Activated gamma-delta T cell treated with anti-CD3 and anti-CD28 coated beads, Interleukin-2, amount 50 U/mL, for 16 hours (primary cell): Measurements from ENCODE around the gene SOBP.
"Not testable (repeated sequence)": the region's sequence is repeated elsewhere in the genome, so short reads cannot be mapped to it uniquely, and the experiment has no call there.

Source experiments
- DNase-seq: peaks from one replicate; pipeline ENCODE4 v3.0.0-alpha.2; 2020; ENCODE audit warnings: low read depth

The SOBP gene

DNA sequence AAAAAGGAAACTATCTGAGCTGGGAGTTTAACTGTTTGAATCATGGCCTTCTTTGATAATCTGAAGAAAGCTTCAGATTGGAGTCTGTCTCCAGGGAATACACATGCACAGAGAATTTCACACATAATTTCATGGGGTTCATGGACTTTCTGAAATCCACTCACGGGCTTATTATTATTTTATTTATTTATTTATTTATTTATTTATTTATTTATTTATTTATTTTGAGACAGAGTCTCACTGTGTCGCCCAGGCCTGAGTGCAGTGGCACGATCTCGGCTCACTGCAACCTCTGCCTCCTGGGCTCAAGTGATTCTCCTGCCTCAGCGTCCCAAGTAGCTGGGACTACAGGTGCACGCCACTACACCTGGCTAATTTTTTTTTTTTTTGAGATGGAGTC, 63.2 kb downstream of the SOBP start:
- DNase-seq: not testable (repeated sequence)

DNA sequence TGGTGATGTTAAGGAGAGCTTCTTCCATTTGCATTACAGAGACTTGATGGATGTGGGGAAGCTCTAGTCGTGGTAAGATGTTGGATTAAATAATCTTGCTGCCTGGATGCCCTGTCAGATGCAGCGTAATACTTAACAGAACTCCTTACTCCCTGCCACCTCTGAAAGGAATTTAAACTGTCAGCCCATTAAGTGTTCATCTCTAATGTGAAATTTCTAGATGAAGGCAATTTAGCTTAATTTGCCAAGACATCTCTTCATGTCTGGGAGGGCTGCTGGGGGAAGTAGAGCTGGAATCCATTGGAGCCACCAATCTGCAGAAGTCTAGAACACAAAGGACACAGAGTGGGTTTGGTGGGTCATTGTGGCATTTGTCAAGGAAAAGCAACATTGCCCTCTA, 64.4 kb downstream of the SOBP start:
- DNase-seq: no peak

DNA sequence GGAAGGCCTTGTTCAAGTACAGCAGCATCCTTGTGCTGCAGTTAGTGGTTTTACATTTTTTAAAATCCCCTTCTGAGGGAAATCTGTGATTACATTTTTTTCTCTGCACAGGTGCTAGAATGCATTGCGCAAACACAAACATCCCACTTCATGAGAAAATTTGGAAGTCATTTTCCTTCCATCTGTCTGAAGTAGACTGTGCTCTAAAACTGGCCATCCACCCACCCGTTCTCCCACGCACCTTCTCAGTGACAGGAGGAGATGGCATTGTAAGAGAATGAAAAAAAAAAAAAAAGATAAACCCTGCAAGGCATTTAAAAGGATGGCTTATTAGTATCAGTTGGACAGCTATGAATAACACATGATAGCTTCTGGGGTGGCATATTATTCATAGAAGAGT, 65.0 kb downstream of the SOBP start:
- no peak for DNase-seq

DNA sequence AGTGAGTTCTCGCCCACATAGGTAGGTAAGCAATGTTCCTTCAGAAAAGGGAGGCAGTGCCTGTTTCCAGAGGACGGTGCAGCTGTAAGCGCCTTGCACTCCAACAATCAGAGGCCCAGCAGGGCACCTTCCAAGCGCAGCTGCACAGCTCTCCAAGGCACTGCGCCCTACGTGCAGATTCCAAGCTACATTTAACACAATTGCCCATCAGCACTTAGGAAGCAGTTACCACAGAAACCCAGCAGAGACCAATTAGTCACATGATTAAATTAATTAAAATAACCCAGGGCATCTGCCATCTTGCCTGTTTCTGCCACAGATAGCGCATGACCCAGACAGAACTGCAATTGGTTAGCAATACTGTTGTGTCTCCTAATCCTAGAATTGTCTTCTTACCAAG, 65.5 kb downstream of the SOBP start:
- DNase-seq: no peak

DNA sequence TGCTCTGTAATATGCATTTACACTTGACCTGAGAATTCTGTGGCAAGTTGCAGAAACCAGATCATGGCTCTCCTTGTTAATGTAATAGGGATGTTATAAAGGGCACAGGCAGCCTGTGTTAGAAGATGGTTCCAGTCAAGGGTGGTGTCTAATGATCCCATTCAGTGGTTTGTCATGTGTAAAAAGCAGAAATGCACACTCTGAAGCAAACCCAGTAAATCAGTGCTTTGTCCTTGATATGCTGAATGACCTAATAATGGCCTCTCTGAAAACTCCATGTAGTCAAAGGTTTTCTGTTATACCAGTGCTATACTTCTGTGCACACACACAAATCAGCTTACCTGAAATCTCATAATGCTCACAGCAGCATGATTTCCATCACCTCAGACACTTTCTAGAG, 66.2 kb downstream of the SOBP start:
- DNase-seq: no peak

DNA sequence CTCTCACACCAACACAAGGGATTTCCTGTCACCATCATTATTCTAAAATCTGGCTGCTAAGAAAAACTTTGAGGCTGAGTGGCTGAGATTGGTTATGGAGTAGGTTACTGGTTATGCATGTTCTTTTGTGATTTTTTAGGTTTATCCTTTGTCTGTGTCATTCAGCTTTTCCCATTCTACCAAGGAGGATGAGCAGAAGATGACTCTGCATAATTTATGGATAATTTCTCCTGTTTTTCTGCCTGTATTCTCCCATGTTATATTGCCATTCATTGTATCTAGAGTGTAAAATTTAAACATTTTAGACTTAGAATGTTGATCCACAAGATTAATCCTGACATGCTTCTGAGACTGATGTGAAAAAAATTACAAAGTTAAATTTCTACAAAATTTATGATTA, 67.8 kb downstream of the SOBP start:
- no peak for DNase-seq

DNA sequence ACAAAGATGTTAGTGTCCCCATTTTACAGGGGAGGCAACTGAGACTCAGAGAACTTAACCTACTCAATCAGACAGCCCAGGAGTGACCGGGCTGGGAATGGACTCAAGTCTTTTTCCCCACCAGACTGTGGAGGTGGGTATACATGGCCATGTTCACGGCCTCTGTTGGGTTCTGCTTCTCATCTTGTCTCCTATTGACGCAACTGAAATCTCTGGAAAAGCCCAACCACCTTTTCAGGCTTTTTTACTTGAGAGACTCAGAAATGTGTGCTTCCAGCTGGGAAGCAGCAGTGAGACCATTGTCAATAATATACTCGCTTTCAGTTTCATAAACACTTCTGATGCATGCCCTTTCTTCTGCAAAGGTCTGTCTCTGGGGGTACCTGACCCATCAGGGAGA, 70.7 kb downstream of the SOBP start:
- no peak for DNase-seq

DNA sequence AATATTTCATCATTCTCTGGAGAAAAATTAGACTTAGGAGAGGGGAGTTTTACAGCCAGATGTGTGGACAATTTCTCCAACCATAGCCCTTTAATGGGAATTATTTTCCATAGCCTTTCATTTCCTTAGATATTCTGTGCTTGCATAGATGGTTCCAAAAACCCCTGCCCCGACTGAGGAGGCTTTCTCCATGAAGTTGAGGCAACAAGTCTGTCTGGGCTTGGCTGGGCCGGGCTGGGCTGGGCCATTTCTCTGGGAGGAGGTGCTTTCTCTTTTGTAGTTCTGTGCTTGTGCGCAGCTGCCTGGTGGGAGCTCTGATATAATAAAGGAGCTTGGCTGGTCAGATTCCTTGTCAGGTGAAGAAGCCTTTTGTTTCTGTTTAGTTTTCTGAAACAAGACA, 71.4 kb downstream of the SOBP start:
- DNase-seq: no peak

DNA sequence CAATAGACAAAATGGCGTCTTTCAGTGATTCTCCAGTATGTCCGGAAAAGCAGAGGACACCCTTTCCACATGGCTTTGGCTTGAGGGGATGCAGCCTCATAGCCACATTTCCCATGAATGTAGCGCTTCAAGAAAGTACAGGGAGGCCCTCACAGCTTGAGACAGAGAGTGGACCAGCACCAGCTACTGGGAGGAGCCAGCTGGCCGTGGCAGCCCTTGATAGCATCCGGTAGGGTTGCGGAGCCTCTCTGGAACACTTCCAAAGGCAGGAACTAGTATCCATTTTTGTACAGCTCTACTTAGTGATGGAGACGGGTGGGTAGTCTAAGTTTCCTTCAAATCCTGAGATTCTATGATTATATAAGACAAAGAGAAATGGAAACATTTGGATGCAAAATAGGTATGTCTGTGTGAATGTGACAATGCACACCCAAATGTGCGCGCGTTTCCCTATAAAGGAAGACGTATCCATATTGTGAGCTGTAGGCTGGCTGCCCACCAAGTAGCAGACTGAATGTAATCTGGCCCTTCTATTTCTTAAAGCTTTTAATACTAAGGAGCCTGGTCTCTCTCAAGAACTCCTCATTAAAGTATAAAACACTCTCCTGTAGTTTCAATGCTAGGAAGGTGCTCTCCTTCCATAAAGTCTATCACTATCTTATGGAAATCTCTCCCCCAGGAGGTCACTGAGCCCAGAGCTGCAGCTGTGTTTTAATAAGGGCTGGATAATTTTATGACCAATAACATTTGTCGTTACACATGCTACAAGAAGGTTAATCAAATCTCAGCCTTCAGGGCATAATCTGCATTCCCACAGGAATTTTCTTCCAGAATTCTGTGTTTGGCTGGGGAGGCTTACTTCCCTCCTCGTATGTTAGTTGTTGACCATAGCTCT, 74.0 kb downstream of the SOBP start:
- DNase-seq: no peak

DNA sequence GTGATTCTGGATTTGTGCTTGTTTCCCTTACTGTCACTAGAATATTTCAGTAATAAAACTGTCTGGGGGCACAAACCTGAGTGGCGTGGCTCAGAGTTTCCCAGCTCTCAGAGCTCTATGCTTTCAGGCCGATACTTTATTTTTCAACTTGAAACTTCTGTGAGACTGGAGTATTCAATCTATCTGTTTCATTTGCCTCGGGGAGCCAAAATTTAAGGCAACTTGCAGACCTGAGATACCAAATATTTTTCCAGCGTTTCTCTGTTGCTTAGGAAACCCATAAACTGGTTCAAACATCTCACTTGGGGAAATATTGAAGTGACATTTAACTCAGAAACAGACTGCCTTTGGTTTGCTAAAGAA, 74.7 kb downstream of the SOBP start:
- no peak for DNase-seq

DNA sequence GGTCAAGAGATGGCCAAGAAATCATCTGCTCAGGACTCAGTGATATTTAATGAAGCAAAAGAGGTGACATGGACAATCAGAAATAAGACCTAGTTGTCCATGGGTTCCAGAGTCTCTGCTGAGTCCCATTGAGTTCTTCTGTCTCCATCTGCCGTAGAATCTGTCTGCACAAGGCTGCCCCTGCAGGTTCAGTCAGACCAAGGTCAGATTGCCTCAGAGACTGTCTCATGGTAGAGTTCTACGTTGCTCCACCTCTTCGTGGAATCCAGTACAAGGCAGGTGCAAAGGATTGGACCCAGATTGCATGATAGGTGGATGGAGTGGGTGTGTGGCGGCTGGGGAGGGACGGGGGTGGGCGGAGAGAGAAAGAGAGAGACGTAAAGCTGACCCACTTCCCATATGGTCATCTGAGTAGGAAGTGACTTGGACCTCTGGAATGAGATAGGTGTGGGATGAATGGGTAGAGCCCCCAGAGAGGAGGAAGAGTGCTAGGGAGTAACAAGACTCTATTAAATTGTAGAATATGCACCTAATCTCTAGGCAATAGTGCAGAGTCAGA, 75.3 kb downstream of the SOBP start:
- DNase-seq: no peak

DNA sequence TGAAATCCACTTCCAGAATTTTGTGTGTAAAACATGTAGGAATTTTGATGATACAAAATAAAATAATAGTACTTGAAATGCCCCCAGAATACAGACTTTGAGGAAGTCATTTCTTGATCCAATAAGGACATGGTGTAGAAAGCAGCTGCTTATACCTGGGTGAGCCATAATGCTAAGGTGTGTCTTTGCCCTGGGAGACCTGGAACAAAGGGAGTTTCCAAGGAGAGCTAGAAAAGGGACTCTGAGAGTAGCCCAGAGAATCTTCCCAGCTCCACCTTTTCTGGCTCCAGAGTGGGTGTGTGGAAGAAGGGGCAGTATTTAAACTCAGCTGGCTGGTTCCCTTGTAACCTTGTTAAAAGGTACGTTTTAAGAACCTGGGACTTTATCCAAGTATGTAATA, 77.7 kb downstream of the SOBP start:
- no peak for DNase-seq

DNA sequence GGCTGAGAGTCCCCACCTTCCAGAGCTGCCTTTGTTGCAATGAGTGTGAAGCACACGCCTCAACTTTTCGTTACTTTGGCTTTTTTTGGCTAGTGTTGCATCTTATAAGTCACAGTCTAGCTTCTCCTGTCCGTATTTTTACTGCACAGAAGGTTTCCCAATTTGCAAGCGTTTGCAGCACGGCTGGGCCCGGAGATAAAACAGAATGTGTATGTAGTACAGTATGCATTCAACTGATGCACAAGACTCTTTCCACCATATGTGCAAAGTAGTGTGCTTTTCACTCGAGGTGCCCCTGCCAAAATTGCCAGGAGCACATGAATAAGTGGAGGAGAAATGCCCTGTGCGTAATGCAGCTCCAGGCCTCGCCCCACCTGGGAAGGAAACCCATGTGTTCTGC, 79.6 kb downstream of the SOBP start:
- DNase-seq: no peak

DNA sequence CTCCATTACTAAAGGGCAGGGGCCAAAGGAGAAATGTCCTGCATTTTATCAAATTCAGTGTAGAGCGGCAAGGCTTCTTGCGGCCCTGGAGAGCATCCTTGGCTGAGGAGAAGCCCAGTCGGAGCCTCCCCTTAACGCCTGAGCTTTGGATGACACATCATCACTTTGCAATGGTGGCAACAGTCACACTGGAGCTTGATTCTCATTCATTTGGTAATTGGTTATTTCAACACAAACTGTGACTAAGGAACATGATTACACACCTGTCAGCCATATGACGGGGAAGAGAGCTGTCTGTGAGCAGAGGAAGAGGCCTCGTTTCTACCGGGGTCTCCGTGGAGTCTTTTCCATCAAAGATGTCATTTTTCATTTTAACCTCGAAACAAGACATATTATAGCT, 81.4 kb downstream of the SOBP start:
- DNase-seq: no peak

DNA sequence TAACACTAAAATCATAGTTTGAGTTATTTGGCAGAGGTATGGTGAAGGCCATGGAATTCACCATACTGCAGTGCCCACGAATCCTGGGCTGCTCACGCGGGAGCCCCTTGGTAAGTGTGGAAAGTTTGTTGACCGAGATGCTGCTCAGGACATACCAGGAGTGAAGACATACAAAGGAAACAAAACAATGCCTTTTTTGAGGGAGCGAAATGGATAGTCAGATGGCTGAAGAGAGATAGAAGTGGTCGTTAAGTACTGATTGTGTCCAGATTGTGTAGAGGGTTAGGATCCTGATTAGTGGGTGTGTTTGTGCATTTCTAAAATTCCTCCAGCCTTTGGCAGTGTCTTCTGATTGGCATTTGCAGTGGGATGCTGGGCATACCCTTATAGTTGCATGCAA, 83.0 kb downstream of the SOBP start:
- no peak for DNase-seq

DNA sequence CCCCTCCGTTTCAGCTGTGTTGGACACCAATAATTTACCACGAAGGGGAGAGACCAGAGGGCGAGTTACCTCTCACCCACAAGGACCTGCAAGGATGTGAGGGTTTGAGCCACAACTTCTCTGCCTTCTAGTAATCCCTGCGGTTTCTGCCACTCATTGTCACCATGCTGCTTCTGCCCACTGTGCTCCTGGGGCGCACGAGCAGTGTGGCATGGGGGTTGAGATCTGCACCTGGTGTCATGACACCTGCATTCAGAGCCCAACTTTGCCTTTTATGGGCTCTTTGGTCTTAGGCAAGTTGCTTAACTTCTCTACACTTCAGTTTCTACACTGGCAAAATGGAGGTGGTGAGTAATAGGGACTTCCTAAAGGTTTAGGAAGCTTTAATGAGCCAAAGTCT, 84.9 kb downstream of the SOBP start:
- no peak for DNase-seq

DNA sequence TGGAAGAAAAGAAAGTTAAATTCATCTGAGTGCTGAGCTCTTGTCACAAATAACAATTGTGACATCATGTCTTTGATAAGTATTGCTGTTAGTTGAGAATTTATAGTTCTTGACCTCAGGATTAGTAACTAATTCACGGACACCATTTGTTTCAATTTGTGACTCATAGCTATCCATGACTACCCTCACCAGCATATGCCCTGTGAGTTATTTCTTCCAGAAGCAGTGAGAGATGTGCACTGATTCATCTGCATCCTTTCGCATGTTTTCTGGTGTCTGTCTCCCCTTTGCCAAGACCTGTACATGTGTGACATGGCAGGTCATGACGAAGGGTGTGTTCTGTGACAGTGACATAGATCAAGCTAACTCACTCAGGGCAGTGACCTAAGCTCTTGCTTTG, 86.9 kb downstream of the SOBP start:
- no peak for DNase-seq

DNA sequence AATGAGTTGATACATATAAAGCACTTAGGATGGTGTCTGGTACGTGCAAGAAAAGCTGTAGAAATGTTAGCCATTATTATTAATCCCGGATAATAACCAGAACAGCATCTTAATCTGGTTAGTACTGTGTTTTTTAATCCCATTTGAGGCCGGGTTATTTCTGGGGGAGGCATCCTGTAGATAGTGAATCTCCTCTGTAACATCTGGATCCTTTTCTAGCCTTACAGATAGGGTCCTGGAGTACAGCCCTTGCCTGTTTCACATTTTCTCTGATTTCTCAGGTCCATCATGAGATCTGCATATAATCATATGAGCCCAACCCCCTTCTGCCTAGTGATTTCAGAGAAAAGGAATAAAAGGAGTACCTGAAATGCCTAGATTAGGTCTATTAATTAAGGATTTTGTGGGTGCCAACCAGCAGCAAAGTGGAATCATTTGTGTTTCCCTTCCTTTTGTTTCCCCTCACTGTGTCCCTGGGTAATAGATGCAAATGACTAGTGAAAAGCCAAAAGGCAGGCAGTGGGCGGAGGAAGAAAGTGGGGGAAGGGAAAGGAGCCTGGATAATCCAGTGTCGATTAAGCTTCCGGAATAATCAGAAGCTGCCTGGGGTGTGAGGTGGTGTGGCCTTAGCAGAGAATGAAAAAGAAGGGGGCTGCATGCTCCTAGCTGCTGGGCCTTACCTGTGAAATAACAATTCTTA, 88.9 kb downstream of the SOBP start:
- no peak for DNase-seq

DNA sequence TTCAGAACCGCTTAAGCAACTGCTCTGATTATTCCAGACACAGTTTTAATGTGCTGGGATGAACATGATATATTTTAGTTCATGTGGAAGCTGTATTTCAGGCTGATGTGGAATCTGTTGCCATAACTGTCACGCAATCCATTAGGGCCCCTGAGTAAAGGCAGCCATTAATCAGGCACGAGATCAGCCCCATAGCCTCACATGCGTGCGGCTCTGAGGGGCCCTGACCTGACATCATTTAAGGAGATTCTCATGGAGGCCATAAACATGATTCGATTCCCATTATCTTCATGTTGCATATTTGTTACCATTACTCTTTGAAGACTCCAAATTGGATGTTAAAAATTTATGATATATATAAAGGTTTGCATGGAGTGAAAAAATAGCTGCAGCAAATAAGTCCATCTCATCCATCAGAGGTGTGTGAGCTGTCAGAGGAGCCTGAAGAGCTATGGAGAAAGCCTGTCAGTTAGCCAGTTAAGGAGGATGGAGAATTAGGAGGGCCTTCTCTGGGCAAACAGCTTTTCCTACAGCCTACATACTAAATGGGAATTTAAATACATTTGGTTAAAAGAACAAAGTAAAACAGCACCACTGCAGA, 89.6 kb downstream of the SOBP start:
- no peak for DNase-seq

DNA sequence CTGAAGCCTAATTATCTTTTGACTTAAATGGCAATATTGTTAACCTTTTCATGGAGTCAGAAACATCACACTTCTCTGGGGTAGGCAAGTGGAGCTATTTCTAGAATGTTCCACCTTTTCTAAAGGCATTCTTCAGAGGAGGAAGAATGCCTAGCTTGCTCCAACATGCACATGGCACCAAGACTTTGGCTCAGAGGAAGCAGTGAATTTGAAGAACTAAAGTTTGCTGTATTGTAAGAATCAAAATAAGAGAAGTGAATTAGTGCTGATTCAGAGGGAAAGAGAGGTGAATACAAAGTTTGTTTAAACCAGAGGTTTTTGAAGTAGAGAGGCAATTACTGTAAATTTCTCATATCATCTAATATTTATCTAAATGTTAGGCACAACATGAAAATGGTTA, 92.2 kb downstream of the SOBP start:
- DNase-seq: no peak

DNA sequence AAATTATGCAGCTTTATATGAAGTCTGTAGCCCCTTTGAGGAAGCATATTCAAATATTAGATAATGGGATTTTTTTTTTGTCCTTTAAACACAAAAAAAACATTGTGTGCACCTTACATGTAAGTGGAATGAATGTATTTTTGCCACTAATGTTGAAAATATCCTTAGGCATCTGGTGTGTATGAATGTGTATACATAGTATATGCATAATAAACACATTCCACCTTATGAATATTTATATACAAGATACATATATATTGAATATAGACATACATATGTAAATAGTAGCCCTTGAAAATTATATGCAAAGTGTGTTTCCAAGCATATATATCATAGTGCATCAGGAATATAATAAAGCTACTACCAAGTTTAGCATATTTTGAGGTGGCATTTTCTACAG, 94.8 kb downstream of the SOBP start:
- DNase-seq: no peak

DNA sequence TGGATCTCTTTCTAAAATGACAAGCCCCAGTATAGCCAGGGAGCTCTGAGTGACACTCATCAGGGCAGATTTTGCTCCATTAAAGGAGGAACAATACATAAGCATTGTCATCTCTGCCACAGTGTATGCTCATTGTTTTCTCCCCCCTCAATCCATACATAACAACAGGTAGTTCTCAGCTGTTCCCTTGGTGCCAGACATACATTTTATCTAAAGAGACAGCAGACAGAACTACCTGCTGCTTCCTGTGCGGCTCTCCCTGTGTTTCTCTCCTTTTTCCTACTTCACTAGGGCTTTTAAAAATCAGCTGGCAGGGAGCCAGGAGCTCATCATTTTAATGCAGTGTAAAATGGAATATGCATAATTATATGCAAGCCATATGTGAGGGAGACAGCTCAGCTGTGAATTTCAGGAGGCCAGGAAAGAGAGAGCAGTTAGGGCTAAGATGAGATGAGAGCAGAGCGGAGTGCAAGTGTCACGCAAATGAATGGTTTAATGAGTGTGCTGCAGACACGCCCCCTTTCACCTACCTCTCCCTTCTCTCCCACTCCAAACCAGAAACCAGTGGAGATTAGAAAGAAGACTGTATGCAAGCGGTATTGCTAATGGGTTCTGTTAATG, 96.0 kb downstream of the SOBP start:
- no peak for DNase-seq

DNA sequence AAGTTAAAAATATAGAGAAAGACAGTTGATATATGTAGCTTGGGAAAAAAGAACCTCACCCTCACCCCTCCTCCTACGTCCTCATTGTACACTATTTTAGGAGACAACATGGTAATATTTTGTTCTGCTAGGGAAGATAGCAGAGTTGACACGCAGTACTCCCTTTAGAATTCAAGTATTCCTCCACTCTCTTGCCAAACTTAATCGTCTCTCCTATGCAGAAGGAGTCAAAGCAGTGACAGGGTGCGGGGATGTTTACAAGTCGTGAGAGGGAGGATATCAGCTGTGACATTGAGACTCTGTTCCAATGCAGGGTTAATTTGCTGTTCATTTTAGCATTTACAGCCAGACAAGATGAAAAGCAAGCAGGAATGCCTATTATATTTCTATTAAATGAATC, 97.5 kb downstream of the SOBP start:
- no peak for DNase-seq
